GM12873 (cell line): Measurements from ENCODE around the gene SBF2.

Source experiments
- TF ChIP-seq, protein P1 (sequence below): IDR thresholded peaks from 2 replicates; pipeline ENCODE4 v1.5.1; 2012; ENCODE audit warnings: low read depth, mild to moderate bottlenecking, moderate library complexity, low read length, control low read depth; ENCODE audit not compliant: insufficient read depth; ENCODE audit errors: missing control alignments

SBF2 gene

DNA sequence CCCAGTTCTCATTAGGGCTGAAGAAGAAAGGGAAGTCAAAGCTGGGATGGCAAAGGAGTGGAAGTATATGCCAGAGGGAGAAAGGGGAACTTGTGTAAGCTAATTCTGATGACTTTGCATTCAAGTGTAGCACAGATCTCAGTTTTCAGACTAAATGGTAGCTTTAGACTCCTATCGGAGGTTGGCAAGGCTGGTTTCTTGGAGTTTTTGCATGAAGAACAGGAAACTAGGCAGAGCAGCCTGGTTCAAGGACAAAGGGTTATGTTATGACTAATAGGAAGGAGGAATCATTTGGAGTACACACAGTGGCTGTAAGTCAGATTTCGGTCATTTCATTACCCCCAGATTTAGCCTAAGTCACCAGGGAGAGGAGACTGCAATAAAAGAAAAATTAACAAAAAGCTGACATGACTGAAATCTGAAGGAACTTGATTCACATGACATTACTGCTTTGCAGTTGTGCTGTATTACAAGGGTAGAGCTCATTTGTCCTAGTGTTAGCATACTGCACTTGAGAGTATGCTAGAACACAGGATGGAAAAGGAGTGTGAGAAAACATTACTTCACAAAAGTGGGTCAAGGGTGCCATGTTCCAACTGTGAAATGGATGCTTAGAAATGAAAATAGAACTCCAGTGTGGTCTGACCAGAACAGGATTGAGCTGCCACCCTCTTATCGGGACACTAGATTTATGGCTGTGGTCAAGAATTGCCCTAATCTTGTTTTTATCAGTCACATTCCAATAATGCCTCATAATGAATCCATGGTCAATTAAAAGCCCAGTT is 34.5 kb upstream of the SBF2 start:
- TF ChIP-seq, protein P1, sequence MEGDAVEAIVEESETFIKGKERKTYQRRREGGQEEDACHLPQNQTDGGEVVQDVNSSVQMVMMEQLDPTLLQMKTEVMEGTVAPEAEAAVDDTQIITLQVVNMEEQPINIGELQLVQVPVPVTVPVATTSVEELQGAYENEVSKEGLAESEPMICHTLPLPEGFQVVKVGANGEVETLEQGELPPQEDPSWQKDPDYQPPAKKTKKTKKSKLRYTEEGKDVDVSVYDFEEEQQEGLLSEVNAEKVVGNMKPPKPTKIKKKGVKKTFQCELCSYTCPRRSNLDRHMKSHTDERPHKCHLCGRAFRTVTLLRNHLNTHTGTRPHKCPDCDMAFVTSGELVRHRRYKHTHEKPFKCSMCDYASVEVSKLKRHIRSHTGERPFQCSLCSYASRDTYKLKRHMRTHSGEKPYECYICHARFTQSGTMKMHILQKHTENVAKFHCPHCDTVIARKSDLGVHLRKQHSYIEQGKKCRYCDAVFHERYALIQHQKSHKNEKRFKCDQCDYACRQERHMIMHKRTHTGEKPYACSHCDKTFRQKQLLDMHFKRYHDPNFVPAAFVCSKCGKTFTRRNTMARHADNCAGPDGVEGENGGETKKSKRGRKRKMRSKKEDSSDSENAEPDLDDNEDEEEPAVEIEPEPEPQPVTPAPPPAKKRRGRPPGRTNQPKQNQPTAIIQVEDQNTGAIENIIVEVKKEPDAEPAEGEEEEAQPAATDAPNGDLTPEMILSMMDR = no peak

DNA sequence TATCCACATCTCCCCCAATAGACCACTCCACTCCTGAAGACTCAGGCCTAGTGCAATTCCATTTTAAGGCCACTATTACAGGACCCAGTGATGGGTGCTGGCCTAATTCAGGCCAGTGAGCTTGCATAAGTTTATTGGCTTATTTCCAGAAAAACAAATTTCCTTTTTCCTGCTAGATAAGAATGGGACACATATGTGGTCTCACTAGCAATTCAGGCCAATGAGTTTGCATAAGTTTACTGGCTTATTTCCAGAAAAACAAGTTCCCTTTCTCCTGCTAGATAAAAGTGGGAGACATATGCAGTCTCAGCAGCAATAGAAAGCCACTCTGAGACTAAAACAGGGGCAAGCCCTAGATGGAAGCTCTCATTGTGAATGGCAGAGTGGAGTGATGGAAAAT is 33.2 kb upstream of the SBF2 start:
- TF ChIP-seq, protein P1 = no peak

DNA sequence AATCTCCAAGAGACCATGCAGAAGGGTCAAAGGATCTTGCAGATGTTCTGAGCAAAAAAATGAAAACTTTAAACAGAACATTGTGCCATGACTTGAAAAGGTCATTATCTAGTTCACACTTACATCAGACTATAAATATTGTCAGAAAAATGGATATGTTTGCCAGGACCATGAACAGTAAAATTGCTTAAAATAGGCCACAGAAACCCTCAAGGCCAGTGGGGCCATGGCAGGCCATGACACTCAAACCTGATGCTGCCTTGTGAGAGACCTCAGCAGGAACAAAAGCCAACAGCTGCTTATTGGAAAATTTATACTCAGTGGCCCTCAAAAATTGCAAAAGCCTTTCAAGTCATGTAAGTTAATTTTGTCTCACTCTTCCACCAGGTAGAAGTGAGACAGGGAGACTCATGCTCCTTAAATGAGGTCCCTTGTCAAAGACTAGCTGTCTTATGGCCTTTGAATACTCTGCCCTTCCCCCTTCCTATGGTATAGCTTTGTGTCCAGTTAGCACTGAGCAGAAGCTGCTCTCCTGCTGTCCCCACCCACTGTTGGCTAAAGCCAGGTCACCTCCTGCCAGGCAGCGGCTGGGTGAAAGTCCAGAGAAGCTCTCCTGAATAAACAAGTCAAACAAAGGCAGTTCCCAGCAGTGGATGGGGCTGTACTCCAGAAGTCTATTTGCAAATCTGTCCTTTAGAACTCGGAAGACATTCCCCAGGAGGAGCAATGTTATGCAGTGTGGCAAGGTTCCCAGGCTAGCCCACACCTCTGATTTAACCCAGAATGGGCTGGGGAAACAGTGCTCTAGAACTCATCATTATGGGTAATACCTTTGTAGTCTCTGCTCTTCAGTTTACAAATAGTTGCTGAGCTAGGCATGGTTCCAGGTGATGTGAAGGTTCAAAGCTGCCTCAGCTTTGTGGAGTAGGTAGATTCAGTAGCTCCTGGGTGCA is 32.3 kb upstream of the SBF2 start:
- TF ChIP-seq, protein P1 = no peak

DNA sequence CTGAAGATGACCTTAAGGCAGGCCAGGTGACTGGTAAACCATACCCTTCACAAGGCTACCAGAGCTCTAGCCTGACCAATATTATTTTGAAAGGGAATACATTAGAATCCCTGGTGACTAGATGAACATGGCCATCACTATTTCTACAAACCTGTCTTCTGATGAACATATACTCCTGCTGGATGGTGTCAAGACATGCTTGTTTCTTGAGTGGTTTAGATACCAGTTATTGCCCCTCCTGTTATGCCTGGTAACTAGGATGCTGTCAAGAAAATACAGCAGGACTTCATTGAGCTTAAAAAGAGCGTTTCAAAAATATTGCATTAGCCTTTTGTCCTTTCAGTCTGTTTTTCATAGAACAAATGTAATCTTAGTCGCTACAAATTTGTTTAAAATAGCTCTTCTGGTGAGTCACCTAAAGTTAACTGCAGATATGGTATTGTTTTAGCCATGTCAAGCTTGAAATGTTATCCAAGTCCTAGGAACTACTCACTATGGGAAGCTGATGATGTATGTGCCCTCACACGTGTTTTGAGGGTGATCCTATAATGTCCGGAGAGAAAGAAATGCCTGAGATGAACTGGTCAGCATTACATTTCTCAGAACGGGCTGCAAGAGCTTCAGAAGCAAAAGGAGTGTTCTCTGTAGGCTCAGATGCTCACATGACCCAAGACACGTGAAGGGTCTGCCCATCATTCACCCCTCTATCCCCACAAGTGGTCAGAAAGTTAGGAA is 31.4 kb upstream of the SBF2 start:
- TF ChIP-seq, protein P1 = no peak

DNA sequence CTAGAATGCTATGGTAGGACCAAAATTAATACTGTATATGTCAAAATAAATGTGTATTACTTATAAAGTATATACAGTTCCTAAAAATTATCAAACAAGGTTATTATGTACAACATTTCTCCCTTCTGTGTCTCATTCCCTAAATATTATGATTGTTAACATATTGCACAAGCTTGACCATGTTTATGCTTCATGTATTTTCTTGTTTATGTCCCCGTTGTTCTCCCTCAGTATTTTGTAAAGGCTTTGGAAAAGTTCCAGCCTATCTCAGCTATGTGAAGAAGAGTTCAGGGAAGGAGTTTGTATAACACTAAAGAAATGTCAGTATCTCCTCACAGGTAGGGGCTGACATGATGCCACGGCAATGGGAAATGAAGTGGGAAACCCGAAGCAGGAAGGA is 30.5 kb upstream of the SBF2 start:
- TF ChIP-seq, protein P1 = no peak

DNA sequence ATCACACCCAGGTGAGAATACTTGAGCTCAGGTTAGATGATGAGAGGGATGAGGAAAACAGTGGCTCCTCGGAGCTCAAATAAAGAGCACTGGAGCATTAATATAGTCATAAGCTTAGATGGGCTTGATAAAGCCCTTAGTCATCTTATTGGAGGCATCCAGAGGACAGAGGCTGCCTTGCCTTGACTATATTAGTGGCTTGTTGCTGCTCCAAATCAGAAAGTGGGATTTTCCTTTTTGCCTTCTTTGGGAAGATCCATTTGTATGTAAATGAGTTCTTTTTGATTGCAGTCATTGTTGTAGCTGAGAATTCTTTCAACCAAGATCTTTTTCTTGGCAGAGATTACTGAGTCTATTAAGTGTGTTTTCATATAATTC is 29.8 kb upstream of the SBF2 start:
- TF ChIP-seq, protein P1 = no peak
